HG03108 (cell line): ENCODE results near the gene TUT7.
A peak's percentile ranks its signal among the peaks of the same experiment; 100 is the strongest.
"Not testable (repeated sequence)": the region's sequence is repeated elsewhere in the genome, so short reads cannot be mapped to it uniquely, and the experiment has no call there.

Experiments
- ATAC-seq: cut with Tn5 transposase; IDR thresholded peaks from one replicate; pipeline ENCODE4 v1.9.1; 2021; ENCODE audit warnings: moderate library complexity; ENCODE audit not compliant: unreplicated experiment

TUT7 gene

DNA sequence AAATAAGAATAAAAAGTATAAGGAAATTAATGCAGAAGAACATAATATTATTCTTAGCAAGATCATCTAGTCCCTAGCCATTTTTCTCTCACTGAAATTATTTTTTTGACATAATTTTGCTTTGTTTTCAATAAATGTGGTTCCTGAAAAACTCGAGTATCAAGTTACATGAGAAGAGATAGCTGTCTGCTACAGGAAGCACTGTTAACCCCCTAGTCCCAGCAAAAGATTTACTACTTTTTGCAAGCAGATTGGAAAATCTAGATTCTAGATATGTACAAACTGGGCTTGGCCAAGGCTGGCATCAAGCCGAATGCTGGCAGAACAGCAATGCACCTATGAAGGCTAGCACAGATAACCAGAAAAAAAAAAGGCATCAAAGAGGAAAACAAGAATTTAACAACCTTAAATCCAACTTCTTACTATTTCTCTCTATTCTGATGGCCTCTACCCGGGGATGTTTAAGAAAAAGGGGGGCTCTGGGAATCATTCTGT is 49.9 kb downstream of the TUT7 start:
- no peak for ATAC-seq

- ATAC-seq = no peak
Measured at GRCh38 chr9:86303316-86303975, 50.8 kb downstream of the TUT7 start.

- no peak for ATAC-seq
Measured at GRCh38 chr9:86301686-86302085, 52.5 kb downstream of the TUT7 start.

GRCh38 chr9:86300701-86301100 is 53.5 kb downstream of the TUT7 start:
- ATAC-seq = no peak

- no peak for ATAC-seq
Measured at GRCh38 chr9:86298873-86299272, 55.3 kb downstream of the TUT7 start.

DNA sequence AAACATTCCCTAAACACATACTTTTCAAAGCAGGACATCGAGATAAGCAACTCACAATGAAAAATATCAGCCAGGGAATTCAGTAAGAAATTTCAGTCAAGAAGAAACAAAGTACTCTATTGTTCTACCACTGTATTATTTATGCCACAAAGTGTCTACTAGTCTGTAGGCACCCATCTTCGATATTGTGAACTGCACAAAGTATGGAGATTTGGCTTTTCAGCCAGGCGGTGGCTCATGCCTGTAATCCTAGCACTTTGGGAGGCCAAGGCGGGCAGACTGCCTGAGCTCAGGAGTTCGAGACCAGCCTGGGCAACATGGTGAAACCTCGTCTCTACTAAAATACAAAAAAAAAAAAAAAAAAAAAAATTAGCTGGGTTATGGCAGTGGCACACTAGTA is 63.9 kb downstream of the TUT7 start:
- not testable (repeated sequence) for ATAC-seq

GRCh38 chr9:86288499-86289198 is 65.6 kb downstream of the TUT7 start:
- ATAC-seq = no peak

- no peak for ATAC-seq
Measured at GRCh38 chr9:86287013-86287412, 67.2 kb downstream of the TUT7 start.

DNA sequence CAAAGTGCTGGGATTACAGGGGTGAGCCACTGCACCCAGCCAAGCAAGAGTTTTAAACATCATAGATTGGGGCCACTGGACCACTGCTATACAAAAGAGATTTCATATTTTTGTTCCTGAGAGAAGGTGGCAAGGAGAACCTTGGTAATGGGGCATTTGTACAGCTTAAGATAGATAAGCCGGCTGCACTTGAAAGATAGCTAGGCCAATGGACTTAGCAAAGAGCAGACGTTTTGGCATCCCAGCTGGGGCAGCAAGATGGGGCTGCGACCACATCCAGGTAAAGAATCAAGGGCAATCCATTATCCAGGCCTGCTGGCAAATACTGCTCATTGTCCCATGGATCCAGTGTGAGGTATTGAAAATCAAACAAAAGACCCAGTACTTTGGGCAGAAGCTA is 67.9 kb downstream of the TUT7 start:
- ATAC-seq = no peak

DNA sequence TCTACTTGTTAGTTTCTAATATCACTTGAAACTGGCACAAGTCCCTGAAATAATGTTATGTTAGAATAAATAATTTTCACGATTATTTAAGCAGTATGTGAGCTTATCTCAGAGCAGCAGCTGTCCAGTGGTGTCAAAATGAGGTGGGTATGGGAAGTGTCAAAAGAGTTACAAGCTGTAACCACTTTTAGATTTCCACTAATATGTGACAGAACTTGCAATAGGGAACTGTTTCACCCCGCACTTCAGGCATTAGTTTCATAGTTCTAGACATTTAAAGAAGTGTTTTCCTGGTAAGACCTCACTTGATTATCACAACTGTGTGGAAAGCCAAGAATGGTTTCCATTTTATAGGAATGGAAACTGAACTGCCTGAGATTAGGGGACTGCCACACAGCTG is 68.9 kb downstream of the TUT7 start:
- ATAC-seq = no peak

GRCh38 chr9:86282979-86283535 is 71.2 kb downstream of the TUT7 start:
- ATAC-seq = peak; percentile 3

DNA sequence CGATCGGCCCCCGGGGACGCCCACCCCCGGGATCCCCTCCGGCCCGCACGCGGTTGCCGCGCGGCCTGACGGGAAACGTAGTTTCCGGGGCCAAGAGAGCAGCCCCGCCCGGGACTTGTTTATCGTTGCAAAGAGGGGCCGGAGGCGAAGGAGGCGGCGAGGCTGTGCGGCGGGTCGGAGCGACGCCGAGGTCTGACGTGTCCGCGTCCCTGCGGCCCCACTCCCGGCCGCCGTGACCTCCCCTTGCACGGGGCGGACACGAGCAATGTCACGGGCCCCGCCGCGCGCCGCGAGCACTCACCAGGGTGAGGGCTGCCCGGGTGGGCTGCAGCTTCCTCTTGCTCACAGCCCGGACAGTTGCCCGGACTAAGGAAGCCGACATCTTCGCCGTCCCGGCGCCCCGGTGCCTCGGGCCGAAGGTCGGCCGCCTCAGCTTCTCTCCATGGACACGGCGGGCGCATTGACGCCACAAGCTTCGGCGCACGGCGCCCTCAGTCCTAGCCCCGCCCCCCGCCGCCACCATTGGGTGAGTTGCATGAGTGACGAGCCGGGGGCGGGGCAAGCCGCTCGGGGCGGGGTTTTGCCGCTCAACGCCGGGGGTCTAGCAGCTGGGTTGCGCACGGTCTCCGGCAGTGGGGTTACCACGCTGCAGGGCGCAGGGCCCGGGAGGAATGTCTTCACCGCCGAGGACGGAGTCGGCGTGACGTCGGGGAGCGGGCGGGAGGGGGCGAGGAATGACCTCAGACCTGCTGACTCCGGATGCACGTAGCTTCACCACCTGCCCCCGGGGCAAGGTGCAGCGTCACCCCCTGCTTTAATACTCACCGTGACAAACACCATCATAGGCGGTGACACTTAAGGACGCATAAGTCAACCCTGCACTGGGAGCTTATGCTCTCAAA is 71.9 kb downstream of the TUT7 start, which contains the start of gene ISCA1:
Gene ISCA1, minus strand, starts transcription at position 462 of the 902 bp plus-strand sequence. Its CDS starts 80 bp downstream, at position 382.
- peak; percentile 78 for ATAC-seq

- ATAC-seq = peak; percentile 26
Measured at GRCh38 chr9:86281593-86282076, 72.6 kb downstream of the TUT7 start.

- no peak for ATAC-seq
Measured at GRCh38 chr9:86280580-86280979, 73.6 kb downstream of the TUT7 start.

DNA sequence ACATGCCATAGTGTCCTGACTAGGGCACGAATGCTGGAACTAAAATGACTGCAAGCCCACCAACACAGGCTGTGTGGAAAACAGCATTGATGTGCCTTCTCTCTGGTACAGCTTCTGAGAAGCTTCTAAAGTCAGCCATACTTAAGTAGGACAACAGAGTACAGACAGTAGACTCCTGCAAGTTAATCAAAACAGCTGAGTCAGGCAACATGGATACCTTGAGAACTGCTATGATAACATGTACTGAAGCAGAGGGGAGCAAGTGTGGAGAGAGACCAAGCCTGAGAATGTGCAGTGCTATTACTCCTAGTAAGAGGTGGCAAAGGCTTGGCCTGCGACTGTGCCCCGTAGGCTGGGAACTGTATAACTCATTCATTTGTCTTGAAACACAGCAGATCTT is 74.4 kb downstream of the TUT7 start:
- no peak for ATAC-seq

DNA sequence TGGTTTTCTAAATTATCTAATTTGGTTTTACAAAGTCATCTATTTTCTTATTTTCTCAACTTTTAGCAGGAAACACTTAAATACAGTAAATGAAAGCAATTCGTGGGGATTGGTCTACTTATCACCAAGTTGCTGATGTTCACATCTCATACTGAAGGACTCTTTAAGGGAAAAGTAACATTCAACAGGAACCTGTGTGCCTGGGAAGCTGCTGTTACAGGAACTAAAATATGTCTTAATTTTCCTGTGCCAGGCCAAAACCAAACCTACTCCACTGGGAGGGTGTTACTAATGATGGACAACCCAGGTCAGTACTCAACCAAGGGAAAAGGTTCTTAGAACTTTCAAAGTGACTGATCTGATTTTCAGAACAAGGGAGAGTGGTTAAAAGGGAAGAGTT is 77.1 kb downstream of the TUT7 start:
- no peak for ATAC-seq

- no peak for ATAC-seq
Measured at GRCh38 chr9:86275962-86276361, 78.2 kb downstream of the TUT7 start.

DNA sequence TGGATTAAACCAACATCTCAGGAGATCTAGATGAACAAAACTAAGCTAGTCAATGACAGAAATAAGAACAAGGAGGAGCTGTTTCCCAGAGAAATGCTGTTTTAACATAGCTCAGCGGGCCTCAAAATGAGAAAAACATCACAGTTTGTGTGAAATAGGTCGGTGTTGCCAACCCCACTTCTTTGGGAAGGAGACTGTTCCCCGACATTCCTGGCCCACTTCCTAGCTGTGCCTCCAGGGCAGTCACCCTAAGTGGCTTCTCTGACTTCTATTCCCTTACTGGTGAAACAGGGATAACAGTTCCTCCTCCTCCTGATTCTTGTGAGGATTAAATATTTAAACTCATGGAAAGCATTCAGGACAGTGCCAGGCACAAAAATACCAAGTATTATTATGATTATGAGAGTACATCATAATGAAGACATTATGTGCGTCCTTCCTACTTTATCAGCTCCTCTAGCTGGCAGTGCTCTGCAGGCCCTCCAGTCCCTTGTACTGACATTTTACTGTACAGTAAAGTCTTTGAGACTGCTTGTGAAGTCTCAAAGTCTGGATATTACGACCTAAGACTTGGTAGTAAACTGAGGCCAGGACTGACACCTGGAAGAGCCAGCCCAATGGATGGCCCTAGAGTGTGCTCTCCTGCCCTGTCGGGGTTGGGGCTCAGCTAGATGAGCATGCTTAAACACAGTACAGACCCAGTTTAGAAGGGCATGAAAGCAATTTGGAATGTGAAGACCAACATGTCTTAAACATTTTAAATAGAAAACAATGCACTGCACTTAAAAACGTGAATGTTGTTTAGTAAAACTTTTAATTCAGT is 79.2 kb downstream of the TUT7 start:
- no peak for ATAC-seq

DNA sequence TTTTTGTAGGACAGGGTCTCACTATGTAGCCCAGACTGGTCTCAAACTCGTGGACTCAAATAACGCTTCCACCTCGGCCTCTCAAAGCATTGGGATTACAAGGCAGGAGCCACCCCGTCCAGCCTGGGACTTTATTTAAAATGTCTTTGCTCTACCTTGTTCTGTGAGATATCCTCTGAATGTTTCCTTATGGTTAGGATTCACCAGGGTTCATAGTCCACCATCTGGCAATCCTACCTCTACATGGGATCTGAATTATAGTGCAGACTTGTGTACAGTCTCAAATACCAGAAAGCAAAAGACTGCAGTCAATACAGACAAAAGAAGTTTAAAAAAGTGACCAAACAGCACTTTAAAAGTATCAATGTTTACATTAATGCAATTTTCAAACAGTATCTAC is 82.0 kb downstream of the TUT7 start:
- no peak for ATAC-seq

- no peak for ATAC-seq
Measured at GRCh38 chr9:86263876-86264275, 90.3 kb downstream of the TUT7 start.
